NCI-H187 (cell line): ENCODE results near the gene PHF5A.
A peak's percentile ranks its signal among the peaks of the same experiment; 100 is the strongest.
"Not testable (repeated sequence)": the region's sequence is repeated elsewhere in the genome, so short reads cannot be mapped to it uniquely, and the experiment has no call there.

Experiments
- DNase-seq, 2 experiments: peaks; one replicate each; lab custom pipeline; 2025; lab: John Stamatoyannopoulos, UW

Gene PHF5A

DNA sequence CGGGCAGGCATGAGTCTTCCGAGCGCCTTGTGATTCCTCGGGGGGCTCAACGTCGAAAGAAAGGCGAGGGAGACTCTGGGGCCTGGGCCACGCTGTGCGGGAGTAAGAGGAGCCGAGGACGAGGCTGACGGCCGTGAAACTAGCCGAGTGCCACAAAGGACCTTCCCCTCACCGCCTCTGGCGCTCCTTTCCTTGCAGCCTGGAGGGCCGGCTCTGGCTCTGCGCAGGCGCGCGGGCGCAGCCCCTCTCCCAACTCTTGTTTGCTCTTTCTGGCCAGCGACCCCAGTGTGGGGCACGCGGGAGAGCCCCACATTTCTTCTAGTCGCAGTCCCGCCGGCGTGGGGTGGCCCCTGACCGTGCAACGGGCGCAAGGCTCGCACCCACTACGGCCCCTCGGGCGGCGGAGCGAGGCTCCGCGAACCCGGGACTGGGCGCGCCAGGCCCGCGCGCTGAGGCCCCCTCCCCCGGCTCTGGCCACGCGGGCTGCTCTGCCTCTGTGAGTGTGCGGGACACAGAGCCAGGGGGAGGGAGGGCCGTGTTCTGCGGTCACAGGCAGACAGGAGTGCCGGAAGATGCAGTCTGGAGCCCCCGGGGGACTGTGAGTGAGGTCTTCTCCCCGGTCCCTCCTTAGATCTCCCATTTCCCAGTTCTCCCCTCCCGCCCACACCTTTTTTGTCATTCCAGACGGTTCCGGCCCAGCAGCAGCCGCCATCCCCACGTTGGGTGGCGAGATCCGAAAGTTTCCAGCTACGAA, 20.9 kb downstream of the PHF5A start:
- no peak for DNase-seq

- DNase-seq = peak; percentile 49 to 50
These were observed 21.7 kb downstream of the PHF5A start, which contains the start of gene TOB2 for GRCh38 chr22:41446639-41447434. Gene TOB2, minus strand, starts transcription at chr22:41446801. Its CDS starts 9,456 bp downstream, at chr22:41437345.

- no peak for DNase-seq
These were observed 22.4 kb downstream of the PHF5A start for GRCh38 chr22:41446057-41446501.

DNA sequence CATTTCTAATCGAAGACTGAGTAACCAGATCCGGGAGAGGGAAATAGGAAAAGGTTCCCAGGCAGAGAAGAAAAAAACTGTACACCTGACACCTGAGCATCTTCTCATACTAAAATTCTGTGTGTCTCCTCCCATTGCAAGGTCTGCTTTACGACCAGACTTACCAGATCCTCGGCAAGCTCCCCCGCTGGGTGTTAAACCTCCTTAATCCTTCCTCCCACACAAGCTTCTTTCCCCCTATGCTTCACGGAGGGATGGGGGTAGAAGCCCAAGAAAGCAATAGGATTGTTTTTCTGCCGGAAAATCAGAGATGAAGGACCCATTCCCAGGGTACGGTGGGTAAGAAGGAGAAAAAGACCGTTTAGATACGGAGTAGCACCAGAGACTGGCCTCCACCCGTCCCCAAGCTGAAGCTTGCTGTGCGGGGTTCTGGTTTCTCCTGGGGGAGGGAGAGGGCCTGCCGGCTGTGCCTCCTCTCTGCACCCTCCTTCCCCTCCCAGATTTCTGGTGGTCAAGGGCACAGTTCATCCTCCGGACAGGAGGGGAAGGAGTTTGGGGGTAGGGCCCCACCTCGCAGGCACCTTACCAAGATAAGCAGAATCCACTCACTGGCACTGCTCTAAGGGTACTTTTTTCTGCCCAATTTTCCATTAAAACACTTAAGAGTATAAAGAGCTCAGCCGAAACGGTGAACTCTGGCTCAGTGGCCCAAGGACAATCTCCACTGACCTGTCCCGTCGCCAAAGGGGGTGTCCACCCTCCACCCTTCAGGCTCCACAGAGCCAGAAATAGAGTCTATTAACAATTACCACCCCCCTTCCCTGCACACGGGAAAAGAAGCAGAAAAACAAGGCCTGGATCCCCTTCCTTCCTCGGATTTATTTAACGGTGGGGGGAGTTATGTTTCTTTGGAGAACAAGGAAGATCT, 23.1 kb downstream of the PHF5A start:
- DNase-seq = no peak

GRCh38 chr22:41444360-41445128, 23.9 kb downstream of the PHF5A start:
- DNase-seq = peak; percentile 68 to 75

- no peak for DNase-seq
These were observed 26.2 kb downstream of the PHF5A start for GRCh38 chr22:41442240-41442792.

- not testable (repeated sequence) for DNase-seq
These were observed 28.0 kb downstream of the PHF5A start for GRCh38 chr22:41440511-41440910.

DNA sequence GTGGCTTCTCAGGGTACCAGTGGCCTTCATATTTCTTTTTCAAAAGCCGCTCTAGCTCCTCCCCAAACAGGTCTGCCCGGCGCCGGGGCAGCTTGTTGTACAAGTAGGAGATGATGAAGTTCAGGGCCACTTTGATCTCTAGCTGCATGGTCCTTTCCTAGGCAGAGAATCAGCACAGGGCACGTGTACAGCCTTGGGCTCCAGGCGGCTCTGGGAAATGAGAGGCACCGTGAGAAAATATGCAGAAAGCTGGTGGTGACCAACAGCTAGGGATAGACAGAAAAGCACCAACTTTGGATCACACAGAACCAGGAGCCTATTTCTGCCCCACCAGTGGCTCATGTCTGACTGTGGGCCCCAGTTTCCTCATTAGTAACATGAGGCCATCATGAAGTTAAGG, 31.3 kb downstream of the PHF5A start:
- no peak for DNase-seq

- DNase-seq = no peak
These were observed 32.0 kb downstream of the PHF5A start for GRCh38 chr22:41436322-41437113.

DNA sequence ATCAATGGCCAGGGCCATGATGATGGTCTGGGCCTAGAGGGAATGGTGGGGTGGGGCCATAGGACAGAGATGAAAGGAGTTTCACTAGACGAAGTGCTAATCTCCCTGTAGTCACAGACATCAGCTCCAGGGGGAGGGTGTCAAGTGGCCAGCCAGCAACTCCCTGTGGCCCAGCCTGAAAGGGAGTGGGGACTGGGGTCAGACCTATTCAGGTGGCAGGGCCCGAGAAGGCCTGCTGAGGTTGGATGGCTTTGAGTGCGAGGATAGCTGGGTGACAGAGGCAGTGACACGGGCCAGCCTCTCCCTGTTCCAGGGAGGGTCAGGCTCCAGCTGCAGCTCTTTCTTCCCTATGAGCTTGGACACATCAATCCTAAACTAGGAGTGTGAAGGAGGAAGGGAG, 32.9 kb downstream of the PHF5A start:
- no peak for DNase-seq

GRCh38 chr22:41434361-41435003, 34.0 kb downstream of the PHF5A start:
- not testable (repeated sequence) for DNase-seq

GRCh38 chr22:41433480-41433879, 35.0 kb downstream of the PHF5A start:
- DNase-seq = not testable (repeated sequence)

DNA sequence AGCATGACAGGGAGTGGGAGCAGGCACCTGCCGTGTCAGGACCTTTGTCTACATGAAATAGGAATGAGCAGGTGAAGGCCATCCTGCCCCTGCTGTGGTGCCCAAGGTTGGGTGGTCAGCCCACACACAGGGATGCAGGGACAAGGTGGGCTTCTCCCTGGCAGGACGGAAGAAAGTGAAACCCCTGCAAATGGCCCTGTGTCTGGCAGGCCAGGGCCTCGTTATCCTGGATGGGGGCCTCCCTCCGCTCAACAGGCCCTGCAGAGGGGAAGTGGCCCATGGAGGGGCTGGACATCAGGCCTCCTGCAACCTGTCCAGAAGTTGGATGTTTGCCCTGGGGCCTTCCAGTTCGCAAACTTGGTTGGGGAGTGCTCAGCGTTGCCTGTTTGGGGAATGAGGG, 36.8 kb downstream of the PHF5A start:
- no peak for DNase-seq

DNA sequence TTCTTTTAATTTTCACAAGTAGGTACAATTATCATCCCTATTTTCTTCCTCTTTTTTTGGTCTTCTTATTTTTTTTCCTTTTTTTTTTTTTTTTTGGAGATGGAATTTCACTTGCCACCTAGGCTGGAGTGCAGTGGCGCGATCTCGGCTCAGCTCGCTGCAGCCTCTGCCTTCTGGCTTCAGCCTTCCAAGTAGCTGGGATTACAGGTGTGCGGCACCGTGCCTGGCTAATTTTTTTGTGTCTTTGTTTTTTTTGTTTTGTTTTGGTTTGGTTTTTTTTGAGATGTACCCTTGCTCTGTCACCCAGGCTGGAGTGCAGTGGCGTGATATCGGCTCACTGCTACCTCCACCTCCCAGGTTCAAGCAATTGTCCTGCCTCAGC, 38.5 kb downstream of the PHF5A start:
- no peak for DNase-seq

DNA sequence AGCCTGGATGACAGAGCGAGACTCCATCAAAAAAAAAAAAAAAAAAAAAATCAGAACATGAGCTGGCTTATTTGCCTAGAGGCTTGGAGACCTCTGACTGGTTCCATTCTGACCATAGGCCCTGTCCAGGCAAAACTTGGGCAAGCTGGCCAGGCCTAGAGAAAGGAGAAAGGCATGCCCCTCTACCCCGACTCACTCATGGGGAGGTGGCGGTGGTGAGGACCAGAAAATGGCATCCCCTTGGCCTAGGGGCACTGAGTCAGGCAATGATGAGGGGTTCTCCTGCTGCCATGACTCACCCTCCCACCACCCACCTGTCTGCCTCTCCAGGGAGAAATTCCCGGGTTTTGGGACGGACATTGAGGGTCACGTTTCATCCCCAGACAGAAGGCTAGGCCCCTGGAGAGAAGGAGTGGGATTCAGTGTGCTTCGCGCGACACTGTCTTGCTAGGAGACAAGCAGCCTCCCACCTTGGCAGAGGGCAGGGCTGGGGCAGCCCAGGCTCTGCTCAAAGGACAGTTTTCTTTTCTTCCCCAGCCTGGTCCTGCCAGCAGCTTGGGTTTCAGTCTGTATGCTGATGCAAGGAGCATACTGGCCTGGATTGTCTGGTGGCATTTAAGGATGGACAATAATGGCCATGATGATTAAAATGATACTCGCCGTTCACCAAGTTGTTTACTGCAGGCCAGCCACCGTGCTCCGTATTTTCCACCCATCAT, 39.1 kb downstream of the PHF5A start:
- DNase-seq = no peak

DNA sequence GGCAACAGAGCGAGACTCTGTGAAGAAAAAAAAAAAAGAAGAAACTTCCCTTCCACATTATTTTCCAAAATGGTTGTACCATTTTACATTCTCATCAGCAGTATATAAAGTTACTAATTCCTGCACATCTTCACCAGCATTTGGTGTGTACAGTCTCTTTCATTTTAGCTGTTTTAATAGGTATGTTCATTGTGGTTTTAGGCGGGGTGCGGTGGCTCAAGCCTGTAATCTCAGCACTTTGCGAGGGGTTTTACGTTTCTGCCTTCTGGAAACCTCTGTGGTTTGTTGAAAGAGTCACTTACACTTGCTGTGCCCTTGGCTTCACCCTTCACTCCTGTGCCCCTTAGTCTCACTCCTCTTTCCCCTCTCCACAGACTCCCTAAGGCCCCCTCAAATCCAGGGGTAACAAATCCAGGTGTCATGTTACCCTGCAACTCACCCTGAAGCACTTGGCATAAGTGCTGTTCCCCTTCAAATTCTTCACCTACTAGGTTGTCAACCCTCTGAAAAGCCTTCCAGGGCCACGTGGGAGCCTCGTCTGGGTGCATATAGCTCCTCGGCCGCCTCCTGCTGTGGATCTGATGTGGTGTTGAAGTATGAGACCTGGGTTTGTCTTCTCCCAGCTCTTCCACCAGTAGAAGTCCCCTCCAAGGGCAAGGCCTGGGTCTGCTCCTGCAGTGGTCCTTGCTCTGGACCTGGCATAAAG, 42.7 kb downstream of the PHF5A start:
- no peak for DNase-seq

DNA sequence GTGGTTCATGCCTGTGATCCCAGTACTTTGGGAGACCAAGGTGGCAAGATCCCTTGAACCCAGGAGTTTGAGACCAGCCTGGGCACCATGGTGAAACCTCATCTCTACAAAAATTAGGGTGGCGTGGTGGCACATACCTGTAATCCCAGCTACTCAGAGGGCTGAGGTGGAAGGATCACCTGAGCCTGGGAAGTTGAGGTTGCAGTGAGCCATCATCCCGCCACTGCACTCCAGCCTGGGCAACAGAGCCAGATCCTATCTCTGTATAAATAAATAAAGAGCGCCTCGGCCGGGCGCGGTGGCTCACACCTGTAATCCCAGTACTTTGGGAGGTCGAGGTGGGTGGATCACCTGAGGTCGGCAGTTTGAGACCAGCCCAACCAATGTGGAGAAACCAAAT, 49.8 kb downstream of the PHF5A start:
- no peak for DNase-seq

- DNase-seq = no peak
These were observed 50.7 kb downstream of the PHF5A start for GRCh38 chr22:41417622-41418390.
